Mucosa of descending colon (tissue), 3 donors: Measurements from ENCODE around the gene C1orf174. TPM values are rescaled to one million over a fixed set of nuclear protein-coding genes. Genes with fewer than 3 reads are reported as not detected.

ENCODE experiments used
- ATAC-seq: fragments of 200-7000 bp; cut with Tn5 transposase; one replicate; pipeline ENCODE4 v1.9.1; 2020; ENCODE audit warnings: mild to moderate bottlenecking, moderate library complexity
- DNase-seq, 3 donors: peaks; one replicate each; pipeline ENCODE4 v3.0.0-alpha.2; 2020
- H3K36me3 ChIP-seq: fragments of 200-600 bp; one replicate; pipeline ENCODE4 v1.8.0; 2021; ENCODE audit warnings: low read depth, mild to moderate bottlenecking
- H3K4me1 ChIP-seq: fragments of 200-600 bp; one replicate; pipeline ENCODE4 v1.8.0; 2021; ENCODE audit warnings: low read depth, mild to moderate bottlenecking
- H3K4me3 ChIP-seq: fragments of 200-600 bp; one replicate; pipeline ENCODE4 v1.8.0; 2021; ENCODE audit warnings: mild to moderate bottlenecking
- H3K9me3 ChIP-seq: fragments of 200-600 bp; one replicate; pipeline ENCODE4 v1.8.0; 2021; ENCODE audit warnings: mild to moderate bottlenecking
- intact Hi-C, 2 donors: fragments of 100-400 bp; cut with DNase I in 1 of 2; cut with micrococcal nuclease in 1 of 2; formaldehyde crosslinking; loops; one replicate each; pipeline versions ENCODE4 v1.11.0 to v1.11.1; 2022; cut with DNase I, micrococcal nuclease
- total RNA-seq, 3 donors: library from RNA; stranded (reverse); fragmentation: NEBNext Ultra II Directional in 2 of 3; extraction: Animal tissue kit (Norgen Biotek cat#: 25700) in 2 of 3; gene quantifications; one replicate each; pipeline versions ENCODE4 v1.2.1 to v1.2.4, GENCODE V29; 2021 to 2023
- TF ChIP-seq, protein P1 (sequence below): fragments of 200-600 bp; IDR thresholded peaks from one replicate; pipeline ENCODE4 v1.8.0; 2022; ENCODE audit warnings: antibody characterized with exemption, mild to moderate bottlenecking
- donor health status: DM: no; HTN: no; CAD: no; lungs with moderate emphysema.
- donor health status: DM: no; HTN: no; CAD: no.
- donor health status: DM: no; HTN: yes; CAD: no.

Gene C1orf174
- total RNA-seq, 3 donors from 2014 or later, result 19.3 to 23.7 (median 21.8) TPM

DNA sequence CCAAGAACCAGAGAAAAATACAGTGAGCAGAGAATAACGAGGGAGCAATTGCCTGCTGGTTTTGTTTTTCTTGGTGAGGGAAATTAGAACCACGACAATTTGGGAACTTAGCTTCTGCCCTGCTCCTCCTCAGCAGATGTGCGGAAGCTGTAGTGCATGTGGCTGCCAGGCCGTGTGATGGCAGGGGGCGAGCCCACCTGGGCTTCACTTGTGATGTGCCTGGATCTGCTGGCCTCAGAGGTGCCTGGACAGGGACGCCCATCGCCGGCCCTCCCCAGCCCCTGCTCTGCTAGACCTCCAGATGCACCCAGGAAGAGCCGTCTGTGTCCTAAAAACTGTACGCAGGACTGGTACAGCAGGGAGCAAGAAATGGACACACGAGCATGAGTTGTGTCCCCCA is 28.5 kb upstream of the C1orf174 start:
- H3K4me3 ChIP-seq, result no peak overlapping the region
- TF ChIP-seq, protein P1, sequence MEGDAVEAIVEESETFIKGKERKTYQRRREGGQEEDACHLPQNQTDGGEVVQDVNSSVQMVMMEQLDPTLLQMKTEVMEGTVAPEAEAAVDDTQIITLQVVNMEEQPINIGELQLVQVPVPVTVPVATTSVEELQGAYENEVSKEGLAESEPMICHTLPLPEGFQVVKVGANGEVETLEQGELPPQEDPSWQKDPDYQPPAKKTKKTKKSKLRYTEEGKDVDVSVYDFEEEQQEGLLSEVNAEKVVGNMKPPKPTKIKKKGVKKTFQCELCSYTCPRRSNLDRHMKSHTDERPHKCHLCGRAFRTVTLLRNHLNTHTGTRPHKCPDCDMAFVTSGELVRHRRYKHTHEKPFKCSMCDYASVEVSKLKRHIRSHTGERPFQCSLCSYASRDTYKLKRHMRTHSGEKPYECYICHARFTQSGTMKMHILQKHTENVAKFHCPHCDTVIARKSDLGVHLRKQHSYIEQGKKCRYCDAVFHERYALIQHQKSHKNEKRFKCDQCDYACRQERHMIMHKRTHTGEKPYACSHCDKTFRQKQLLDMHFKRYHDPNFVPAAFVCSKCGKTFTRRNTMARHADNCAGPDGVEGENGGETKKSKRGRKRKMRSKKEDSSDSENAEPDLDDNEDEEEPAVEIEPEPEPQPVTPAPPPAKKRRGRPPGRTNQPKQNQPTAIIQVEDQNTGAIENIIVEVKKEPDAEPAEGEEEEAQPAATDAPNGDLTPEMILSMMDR, result no peak
- ATAC-seq (no peak), DNase-seq (no peak)
- intact Hi-C loops, result no loop called here
- H3K4me1 ChIP-seq, result no peaks in the 10 kb centered on the region
- no peaks in the 10 kb centered on the region for H3K36me3 ChIP-seq
- H3K9me3 ChIP-seq, result no peaks in the 10 kb centered on the region

DNA sequence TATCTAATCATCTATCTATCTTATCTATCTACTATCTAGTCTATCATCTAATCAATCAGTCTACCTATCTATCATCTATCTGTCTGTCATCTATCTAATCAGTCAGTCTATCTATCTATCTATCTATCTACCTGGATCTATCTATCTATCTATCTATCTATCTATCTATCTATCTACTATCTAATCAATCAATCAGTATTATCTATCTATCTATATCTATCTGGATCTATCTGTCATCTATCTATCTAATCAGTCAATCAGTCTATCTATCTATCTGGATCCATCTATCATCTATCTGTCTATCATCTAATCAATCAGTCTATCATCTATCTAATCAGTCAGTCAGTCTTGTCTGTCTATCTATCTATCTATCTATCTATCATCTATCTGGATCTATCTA is 26.9 kb upstream of the C1orf174 start:
- ATAC-seq (no peak), DNase-seq (no peak)
- H3K9me3 ChIP-seq, result no peaks in the 10 kb centered on the region
- TF ChIP-seq, protein P1, result no peak
- intact Hi-C loops, result no loop called here
- H3K4me3 ChIP-seq, result no peak overlapping the region
- H3K4me1 ChIP-seq, result no peaks in the 10 kb centered on the region
- H3K36me3 ChIP-seq, result no peaks in the 10 kb centered on the region

DNA sequence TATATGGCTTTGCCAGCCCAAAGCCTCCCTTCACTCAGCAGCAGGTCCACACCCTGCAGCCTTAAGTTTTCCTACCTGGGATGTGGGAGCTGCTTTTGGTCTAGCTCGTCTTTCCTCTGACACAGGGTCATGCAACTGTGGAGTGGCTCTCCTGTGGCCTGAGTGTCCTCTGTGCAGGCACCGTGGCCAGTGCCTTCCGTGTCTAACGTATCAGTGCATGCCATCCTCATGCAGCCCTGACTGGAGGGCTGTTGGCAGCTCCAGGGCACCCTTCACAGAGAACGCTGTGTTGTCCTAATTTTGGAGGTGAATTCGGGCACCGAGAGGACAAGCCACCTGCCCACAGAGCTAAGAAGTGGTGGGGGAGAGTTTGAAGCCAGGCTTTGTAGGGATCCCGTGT is 25.7 kb upstream of the C1orf174 start:
- intact Hi-C loops, result no loop called here
- Histone ChIP-seq H3K9me3 (no peaks in the 10 kb centered on the region), H3K36me3 (no peaks in the 10 kb centered on the region), H3K4me3 (no peak overlapping the region), H3K4me1 (no peaks in the 10 kb centered on the region)
- ATAC-seq, result no peak
- no peak for DNase-seq
- TF ChIP-seq, protein P1, result no peak

DNA sequence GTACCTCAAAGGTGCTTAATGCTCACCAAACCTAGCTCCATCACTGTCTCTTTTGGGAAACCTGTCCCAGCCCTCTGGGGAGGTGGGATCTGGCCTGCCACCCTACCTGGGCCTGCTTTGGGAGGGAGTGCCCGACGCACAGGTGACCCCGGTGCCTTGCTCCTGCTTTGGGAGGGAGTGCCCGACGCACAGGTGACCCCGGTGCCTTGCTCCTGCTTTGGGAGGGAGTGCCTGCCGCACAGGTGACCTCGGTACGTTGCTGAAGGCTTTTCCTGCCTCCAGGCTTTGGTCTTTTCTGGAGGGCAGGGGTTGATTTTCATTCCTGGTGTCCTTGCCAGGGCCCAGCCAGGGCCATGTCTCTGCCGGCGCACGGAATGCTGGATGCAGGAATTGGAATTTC is 25.2 kb upstream of the C1orf174 start:
- H3K4me3 ChIP-seq, result no peak overlapping the region
- H3K36me3 ChIP-seq, result no peaks in the 10 kb centered on the region
- intact Hi-C loops, result no loop called here
- H3K9me3 ChIP-seq, result no peaks in the 10 kb centered on the region
- no peaks in the 10 kb centered on the region for H3K4me1 ChIP-seq
- TF ChIP-seq, protein P1, result no peak
- DNase-seq, result no peak
- ATAC-seq, result no peak

DNA sequence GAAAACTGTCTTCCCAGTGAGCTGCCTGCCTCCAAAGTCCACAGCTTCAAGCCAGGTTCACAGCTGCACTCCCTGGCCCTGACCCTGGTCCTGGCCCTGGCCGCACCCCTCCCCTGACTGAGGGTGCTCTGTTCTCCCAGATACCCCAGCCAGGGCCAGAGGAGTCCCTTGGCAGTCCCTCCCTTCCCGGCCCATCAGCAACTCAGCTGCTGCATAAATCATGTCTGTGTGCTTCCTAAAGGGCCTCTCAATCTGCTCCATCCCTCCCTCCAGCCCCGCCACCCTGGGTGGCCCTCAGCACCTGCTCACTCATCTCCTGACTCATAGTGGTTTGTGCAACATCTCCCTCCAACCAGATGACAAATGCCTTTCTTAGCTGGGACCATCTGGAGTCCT is 24.8 kb upstream of the C1orf174 start:
- ATAC-seq (no peak), DNase-seq (no peak)
- Histone ChIP-seq H3K4me1 (no peaks in the 10 kb centered on the region), H3K4me3 (no peak overlapping the region), H3K36me3 (no peaks in the 10 kb centered on the region), H3K9me3 (no peaks in the 10 kb centered on the region)
- TF ChIP-seq, protein P1, result no peak
- intact Hi-C loops, result no loop called here

DNA sequence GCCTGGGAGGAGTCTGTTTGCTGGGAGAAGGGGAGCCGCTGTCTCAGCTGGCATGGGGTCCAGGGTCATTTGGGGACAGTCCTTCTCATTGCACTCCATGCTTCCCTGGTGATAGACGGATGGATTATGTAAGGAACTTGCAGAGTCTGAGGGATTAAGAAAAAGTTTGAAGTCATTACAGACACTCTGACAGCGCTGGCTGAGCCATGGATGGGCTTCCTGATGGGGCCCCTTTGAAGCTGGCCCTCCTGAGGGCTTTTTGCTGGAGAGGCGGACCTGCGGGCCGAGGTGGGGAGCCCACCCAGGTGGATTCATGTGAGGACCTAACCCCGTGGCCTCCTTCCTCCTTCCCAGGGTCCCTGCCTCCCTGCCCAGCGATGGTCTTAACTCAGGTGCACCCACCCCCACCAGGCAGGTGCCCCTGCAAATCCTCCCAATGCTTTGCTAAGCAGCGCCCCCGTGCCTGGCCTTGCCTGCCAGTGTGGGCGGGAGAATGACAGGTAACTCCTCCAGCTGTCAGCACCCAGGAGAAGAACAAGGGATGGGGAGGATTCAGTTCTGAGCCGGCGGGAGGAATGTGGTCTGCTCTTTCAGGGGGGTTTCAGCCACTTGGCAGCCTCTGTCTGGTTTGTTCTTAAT is 24.2 kb upstream of the C1orf174 start:
- Histone ChIP-seq H3K4me1 (no peaks in the 10 kb centered on the region), H3K4me3 (no peak overlapping the region), H3K9me3 (no peaks in the 10 kb centered on the region), H3K36me3 (no peaks in the 10 kb centered on the region)
- intact Hi-C loops, result no loop called here
- TF ChIP-seq, protein P1, result no peak
- no peak for ATAC-seq
- DNase-seq, result no peak
